Hippocampal formation (tissue), 2 donors: ENCODE results near the gene PTER.

Experiments used
- DNase-seq, 2 donors: peaks; one replicate each; lab custom pipeline; 2025; lab: John Stamatoyannopoulos, UW

PTER gene

DNA sequence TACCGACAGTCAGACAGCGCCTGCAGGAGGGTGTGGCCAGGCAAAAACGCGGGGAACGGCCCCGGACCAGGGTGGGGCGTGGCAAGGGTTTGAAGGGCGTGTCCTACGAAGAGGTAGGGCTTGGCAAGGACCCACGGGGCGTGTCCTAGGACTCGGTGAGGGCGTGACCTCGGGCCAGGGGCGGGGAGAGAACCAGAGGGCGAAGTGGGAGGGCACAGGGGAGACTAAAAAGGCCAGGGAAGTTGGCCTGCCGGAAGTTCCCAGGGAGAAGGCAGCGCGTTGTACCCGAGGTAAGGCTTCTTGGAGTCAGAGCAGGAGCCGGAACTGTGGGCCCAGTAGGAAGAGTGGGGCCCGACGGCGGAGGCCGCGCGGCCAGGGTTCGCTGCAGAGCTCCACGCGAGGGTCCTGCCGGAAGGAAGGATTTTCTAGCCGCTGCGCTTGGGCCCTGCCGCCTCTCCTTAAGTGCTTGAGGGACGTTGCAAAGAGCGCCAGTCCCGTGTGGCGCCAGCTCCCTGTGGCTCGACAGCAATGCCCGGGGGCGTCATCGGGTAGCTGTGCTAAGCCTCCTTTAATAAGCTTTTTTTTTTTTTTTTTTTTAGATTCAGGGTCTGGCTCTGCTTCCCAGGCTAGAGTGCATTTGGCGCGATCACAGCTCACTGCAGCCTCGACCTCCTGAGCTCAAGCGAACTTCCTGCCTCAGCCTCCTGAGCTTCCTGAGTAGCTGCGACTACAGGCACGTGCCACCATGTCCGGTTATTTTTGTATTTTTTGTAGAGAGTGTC is at the start of gene PTER:
TSS of gene PTER (plus strand) at position 253 of the 782 bp plus-strand sequence. CDS start 47,375 bp downstream, outside the sequence.
- peak in 1 of 2 donors; percentile 73 for DNase-seq

- DNase-seq: no peak
These were observed 44.2 kb upstream of the PTER start for GRCh38 chr10:16392531-16393069.

GRCh38 chr10:16393271-16393858 is 43.4 kb upstream of the PTER start:
- no peak for DNase-seq

DNA sequence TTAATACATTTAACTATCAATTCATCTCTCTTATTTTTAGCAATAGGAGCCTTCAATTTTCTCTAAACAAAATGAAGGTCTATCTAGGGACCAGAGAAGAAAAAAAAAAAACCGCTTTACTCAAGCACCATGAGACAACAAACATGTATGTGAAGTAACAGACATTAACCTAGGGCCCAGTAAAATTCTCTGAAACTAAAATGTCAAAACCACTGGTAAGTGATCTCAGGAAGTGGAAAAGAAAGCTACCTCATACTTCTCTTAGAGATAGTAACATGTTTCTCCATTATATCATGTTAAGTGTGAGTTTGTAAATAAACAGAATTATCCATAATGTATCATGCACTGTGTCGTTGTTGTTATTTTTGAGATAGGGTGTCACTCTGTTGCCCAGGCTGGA is 35.4 kb upstream of the PTER start:
- DNase-seq: no peak

DNA sequence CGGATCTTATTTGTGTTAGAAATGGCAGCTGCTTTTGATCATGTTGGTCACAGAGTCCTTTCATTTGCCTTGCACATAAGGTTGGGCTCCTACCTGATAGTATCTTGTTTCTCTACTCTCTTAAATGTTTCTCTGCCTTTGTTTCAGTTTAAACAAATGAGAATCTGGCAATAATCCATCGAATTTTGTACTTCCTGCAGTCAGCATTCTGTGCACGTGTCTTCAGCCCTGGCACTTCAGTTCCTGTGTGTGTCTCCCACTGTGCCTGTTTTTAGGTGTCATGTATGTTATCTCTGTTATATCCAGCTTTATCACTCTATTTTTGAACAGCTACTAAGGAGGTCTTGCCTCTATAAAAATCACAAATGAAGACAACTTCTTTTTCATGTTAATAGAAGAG is 28.4 kb upstream of the PTER start:
- no peak for DNase-seq

GRCh38 chr10:16417341-16417740 is 19.5 kb upstream of the PTER start:
- DNase-seq: no peak

- DNase-seq: no peak
These were observed 13.2 kb upstream of the PTER start for GRCh38 chr10:16423599-16423998.

DNA sequence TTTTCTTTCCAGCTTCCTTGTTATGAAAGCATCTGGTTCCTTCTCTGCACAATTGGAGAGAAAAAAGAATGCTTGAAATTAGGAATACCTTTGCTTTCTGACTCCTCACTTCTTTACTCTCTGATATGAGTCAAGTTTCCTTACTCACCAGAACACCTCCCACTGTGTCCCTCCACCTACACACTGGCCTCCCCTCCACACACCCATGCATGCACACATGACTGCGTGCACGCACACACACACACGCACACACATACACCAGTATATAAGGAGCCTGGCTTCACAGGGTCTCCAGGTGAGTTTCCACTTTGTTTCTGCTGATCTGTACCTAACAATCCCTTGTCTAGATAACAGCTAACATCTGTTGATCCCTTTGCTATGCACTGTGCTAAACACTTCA is 11.4 kb upstream of the PTER start:
- DNase-seq: no peak

GRCh38 chr10:16429539-16429938 is 7.3 kb upstream of the PTER start:
- no peak for DNase-seq

DNA sequence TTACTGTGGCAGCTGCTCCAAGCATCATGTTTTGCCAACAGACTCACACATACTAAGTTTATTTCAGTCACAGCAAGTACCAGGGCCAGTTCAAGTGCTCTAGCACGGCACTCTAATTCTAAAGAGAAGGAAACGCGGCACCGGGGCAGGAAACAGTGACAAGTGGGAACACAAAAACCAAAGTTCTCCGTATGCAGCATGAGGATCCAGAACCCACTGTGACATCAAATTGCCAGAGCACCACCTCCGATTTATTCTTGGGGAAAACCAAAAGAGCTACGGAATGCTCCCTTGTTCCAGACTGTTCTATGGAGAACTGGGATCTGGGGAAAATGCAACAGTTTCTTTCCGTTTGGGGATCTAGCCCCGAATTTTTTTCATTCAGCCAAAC is 448 bp upstream of the PTER start:
- DNase-seq: no peak

GRCh38 chr10:16437540-16437894 is 707 bp downstream of the PTER start:
- DNase-seq: no peak

GRCh38 chr10:16439295-16439694 is 2.5 kb downstream of the PTER start:
- DNase-seq: no peak

DNA sequence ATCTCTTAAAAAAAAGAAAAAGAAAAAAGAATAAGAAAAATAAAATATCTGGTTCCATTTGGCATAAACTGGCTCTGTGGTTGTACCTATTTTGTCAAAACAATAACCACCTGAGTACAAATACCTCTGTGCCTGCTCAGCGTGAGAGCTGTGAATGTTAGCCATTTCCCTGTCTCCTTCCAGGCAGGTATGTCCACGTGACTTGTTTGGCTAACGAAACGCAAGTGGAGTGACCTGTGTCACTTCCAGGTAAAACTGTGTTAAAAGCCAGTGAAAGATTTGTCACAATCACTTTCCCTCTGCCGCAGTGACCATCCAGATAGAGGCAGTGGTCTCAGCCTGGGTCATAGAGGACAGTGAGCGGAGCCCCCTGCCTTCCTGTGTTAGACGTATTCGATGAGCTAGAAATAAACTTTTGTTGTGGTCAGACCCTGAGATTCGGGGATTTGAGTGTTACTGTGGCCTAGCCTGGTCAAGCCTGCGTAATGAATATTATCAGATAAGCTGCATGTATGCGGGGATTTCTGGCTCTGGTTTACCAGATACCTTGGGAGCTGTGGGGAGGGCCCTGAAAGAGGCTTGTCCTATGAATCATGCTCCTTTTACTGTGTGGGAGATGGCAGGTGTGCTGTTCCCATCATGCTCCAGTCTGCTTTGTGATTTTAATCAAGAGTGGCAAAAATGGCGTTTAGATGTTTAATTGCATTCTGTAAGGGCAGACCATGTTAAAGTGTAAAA is 3.8 kb downstream of the PTER start:
- DNase-seq: no peak

DNA sequence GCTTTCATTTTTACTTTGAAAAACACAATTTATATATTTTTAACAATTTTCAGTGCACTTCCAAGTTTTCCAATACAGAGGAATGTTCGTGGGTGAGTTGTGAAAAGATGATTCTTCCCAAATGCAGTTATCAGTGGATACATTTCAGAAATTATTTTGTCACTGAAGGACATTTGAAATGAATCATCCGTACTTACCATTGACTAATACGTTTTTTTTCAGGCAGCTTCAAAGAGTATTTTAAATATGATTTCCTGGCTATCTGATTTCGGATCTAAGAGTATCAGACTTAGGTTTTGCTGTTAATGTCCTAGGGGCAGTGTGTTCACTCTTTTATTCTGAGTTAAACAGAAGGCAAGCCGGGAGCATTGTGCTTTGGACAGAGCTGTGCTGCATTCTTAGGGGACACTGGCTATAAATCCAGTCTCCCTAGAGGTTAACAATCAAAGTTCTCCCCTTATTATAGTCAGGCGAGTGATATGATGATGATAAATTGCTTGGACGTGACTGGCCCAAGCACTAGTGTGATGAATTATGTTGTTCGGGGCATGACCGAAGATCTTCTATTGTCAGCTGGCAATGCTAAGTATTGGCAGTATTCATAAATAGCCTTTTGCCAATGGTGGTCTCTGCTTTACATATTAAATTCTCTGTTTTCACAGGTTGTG is 4.5 kb downstream of the PTER start:
- no peak for DNase-seq

- no peak for DNase-seq
These were observed 6.1 kb downstream of the PTER start for GRCh38 chr10:16442914-16443313.

DNA sequence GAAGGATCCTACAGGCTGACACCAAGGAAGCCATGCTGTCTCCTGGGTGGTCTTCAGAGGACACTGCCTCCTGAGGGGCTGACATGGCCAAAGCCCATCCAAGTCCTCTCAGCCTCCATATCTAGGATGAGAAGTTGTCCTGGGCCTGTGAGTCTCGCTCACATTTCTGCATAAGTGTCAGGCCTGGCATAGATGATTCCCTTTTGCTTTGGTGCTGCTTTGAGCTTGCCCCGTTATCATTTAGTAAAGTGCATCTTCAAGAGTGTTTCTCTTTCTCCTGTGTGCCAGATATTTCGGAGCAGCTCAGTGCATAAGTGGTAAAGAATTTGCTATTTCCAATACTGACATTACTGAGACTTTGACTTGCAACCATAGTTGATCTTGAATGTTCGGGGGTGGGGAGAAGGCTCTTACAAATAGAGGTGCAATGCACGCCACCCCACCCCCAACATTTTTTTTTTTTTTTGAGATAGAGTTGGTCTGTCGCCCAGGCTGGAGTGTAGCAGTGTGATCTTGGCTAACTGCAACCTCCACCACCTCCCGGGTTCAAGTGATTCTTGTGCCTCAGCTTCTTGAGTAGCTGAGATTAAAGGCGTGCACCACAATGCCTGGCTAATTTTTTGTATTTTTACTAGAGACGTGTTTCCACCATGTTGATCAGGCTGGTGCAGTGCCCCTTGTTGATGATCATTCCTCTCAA is 9.1 kb downstream of the PTER start:
- no peak for DNase-seq

- no peak for DNase-seq
These were observed 12.6 kb downstream of the PTER start for GRCh38 chr10:16449454-16449853.

- DNase-seq: no peak
These were observed 21.6 kb downstream of the PTER start for GRCh38 chr10:16458166-16458955.

DNA sequence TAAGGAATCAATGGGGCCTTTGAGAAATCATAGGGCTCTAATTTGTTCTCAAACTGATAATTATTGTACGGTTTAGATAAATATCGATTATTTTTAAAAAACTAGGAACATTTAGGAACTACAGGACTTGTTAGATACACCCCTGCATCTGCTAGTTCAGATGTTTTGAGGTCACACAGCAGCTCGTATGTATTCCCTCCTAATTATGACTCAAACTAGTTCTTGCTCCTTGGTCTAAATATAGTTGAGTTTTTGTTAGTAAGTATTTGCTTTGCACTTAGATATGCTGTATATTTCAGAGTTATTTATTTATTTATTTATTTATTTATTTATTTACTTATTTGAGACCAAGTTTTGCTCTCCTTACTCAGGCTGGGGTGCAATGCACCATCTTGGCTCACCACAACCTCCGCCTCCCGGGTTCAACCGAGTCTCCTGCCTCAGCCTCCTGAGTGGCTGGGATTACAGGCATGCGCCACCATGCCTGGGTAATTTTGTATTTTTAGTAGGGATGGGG is 22.7 kb downstream of the PTER start:
- DNase-seq: no peak

GRCh38 chr10:16466001-16466400 is 29.2 kb downstream of the PTER start:
- no peak for DNase-seq

DNA sequence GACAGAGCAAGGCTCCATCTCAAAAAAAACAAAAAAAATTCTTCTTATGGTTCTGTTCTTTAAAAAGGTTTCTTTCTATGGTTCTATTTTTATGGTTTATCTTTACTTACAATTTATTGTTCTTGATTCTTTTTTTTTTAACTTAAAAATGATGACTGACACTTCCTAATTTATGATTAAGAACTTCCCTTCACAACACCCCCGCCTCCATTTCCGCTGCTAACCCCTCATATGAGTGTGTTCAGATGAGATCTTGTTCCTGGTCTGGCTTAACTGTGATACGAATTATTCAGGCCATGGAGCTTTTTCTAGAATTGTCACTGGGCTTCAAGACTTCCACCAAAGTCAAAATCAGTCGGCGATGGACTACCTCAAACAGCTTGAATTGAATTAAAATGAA is 33.9 kb downstream of the PTER start:
- no peak for DNase-seq
